ENCODE data around the gene SH3PXD2A. TPM values are rescaled to one million over a fixed set of nuclear protein-coding genes. Genes with fewer than 3 reads are reported as not detected.

Gene SH3PXD2A
- total and polyA plus RNA-seq, 7 experiments from 2014 or later = 0.54 to 20.5 (median 9.9) TPM

- Mint-ChIP-seq H3K27me3 (peaks cover 0 to 7% (median 0%) of the 10 kb centered on the region in 5 donors), H3K9me3 (no peaks in the 10 kb centered on the region), H3K4me1 (peaks cover 8 to 30% (median 23%) of the 10 kb centered on the region in 7 donors), H3K36me3 (no peaks in the 10 kb centered on the region), H3K27ac (no peak overlapping the region), H3K4me3 (no peak overlapping the region)
- ChIA-PET POLR2A (no interaction called here), CTCF (no interaction called here)
- DNase-seq (no peak), ATAC-seq (no peak)
- peaks cover 13% of the 10 kb centered on the region in 2 donors for H3K4me1 ChIP-seq (ENCODE audit: control insufficient read depth in 2 of 2, insufficient read depth in 2 of 2, low read length in 2 of 2)
- no peaks in the 10 kb centered on the region for H3K9me3 ChIP-seq (ENCODE audit: control insufficient read depth in 2 of 3, low read length in 3 of 3)
- intact Hi-C loops (cut with micrococcal nuclease) = loop anchor here in 1 of 2 donors (2.0 kb wide), 1 partner anchor 43 kb away; no protein-coding TSS in a partner anchor
- no peaks in the 10 kb centered on the region for H3K36me3 ChIP-seq (ENCODE audit: control insufficient read depth in 2 of 3, insufficient read depth in 3 of 3, low read length in 3 of 3)
- no peaks in the 10 kb centered on the region for H3K27me3 ChIP-seq (ENCODE audit: control insufficient read depth in 2 of 2, insufficient read depth in 2 of 2, low read length in 2 of 2)
- no peak overlapping the region for H3K27ac ChIP-seq (ENCODE audit: low read depth, low read length)
- no peak overlapping the region for H3K4me3 ChIP-seq (ENCODE audit: low read length)
Observed at GRCh38 chr10:103843854-103844570, 11.4 kb downstream of the SH3PXD2A start.

GRCh38 chr10:103843045-103843444 lies 12.3 kb downstream of the SH3PXD2A start:
- no peak overlapping the region for H3K27ac ChIP-seq (ENCODE audit: low read depth, low read length)
- DNase-seq (no peak), ATAC-seq (no peak)
- H3K27me3 ChIP-seq (ENCODE audit: control insufficient read depth in 2 of 2, insufficient read depth in 2 of 2, low read length in 2 of 2) = no peaks in the 10 kb centered on the region
- Mint-ChIP-seq H3K27me3 (peaks cover 0 to 3% (median 0%) of the 10 kb centered on the region in 5 donors), H3K9me3 (no peaks in the 10 kb centered on the region), H3K4me1 (peaks cover 8 to 25% (median 22%) of the 10 kb centered on the region in 7 donors), H3K4me3 (no peak overlapping the region), H3K36me3 (no peaks in the 10 kb centered on the region), H3K27ac (no peak overlapping the region)
- no peaks in the 10 kb centered on the region for H3K9me3 ChIP-seq (ENCODE audit: control insufficient read depth in 2 of 3, low read length in 3 of 3)
- H3K4me1 ChIP-seq (ENCODE audit: control insufficient read depth in 2 of 2, insufficient read depth in 2 of 2, low read length in 2 of 2) = peaks cover 13% of the 10 kb centered on the region in 2 donors
- no peak overlapping the region for H3K4me3 ChIP-seq (ENCODE audit: low read length)
- ChIA-PET POLR2A (no interaction called here), CTCF (no interaction called here)
- intact Hi-C loops (cut with micrococcal nuclease) = no loop called here
- no peaks in the 10 kb centered on the region for H3K36me3 ChIP-seq (ENCODE audit: control insufficient read depth in 2 of 3, insufficient read depth in 3 of 3, low read length in 3 of 3)

GRCh38 chr10:103842605-103843004 lies 12.8 kb downstream of the SH3PXD2A start:
- intact Hi-C loops (cut with micrococcal nuclease) = no loop called here
- peaks cover 6 to 25% (median 22%) of the 10 kb centered on the region in 7 donors for H3K4me1 Mint-ChIP-seq
- DNase-seq (no peak), ATAC-seq (no peak)
- no peaks in the 10 kb centered on the region for H3K9me3 ChIP-seq (ENCODE audit: control insufficient read depth in 2 of 3, low read length in 3 of 3)
- no peaks in the 10 kb centered on the region for H3K27me3 ChIP-seq (ENCODE audit: control insufficient read depth in 2 of 2, insufficient read depth in 2 of 2, low read length in 2 of 2)
- H3K36me3 Mint-ChIP-seq = no peaks in the 10 kb centered on the region
- no peaks in the 10 kb centered on the region for H3K36me3 ChIP-seq (ENCODE audit: control insufficient read depth in 2 of 3, insufficient read depth in 3 of 3, low read length in 3 of 3)
- H3K4me3 ChIP-seq (ENCODE audit: low read length) = no peak overlapping the region
- POLR2A ChIA-PET = interaction anchor here (0.6 kb wide), 1 partner anchor 414 kb away, joined by 3 read pairs; no protein-coding TSS in a partner anchor
- H3K27me3 Mint-ChIP-seq = peaks cover 0 to 3% (median 0%) of the 10 kb centered on the region in 5 donors
- no peak overlapping the region for H3K27ac Mint-ChIP-seq
- no peak overlapping the region for H3K4me3 Mint-ChIP-seq
- H3K27ac ChIP-seq (ENCODE audit: low read depth, low read length) = no peak overlapping the region
- H3K4me1 ChIP-seq (ENCODE audit: control insufficient read depth in 2 of 2, insufficient read depth in 2 of 2, low read length in 2 of 2) = peaks cover 13% of the 10 kb centered on the region in 2 donors
- CTCF ChIA-PET = no interaction called here
- no peaks in the 10 kb centered on the region for H3K9me3 Mint-ChIP-seq

- Mint-ChIP-seq H3K36me3 (no peaks in the 10 kb centered on the region), H3K4me3 (peak overlapping the region in 1 of 10 donors; percentile 22), H3K27ac (no peak overlapping the region), H3K27me3 (peaks cover 0 to 3% (median 0%) of the 10 kb centered on the region in 5 donors), H3K9me3 (no peaks in the 10 kb centered on the region), H3K4me1 (peaks cover 6 to 18% (median 17%) of the 10 kb centered on the region in 7 donors)
- intact Hi-C loops (cut with micrococcal nuclease) = no loop called here
- POLR2A ChIA-PET = no interaction called here
- no peaks in the 10 kb centered on the region for H3K36me3 ChIP-seq (ENCODE audit: control insufficient read depth in 2 of 3, insufficient read depth in 3 of 3, low read length in 3 of 3)
- no peaks in the 10 kb centered on the region for H3K9me3 ChIP-seq (ENCODE audit: control insufficient read depth in 2 of 3, low read length in 3 of 3)
- H3K4me3 ChIP-seq (ENCODE audit: low read length) = no peak overlapping the region
- CTCF ChIA-PET = no interaction called here
- no peaks in the 10 kb centered on the region for H3K27me3 ChIP-seq (ENCODE audit: control insufficient read depth in 2 of 2, insufficient read depth in 2 of 2, low read length in 2 of 2)
- ATAC-seq = no peak
- no peak for DNase-seq
- H3K27ac ChIP-seq (ENCODE audit: low read depth, low read length) = no peak overlapping the region
- H3K4me1 ChIP-seq (ENCODE audit: control insufficient read depth in 2 of 2, insufficient read depth in 2 of 2, low read length in 2 of 2) = peaks cover 10 to 11% of the 10 kb centered on the region in 2 donors
Observed at GRCh38 chr10:103841519-103841918, 13.9 kb downstream of the SH3PXD2A start.

- Histone ChIP-seq H3K27ac (ENCODE audit: low read depth, low read length) (no peak overlapping the region), H3K4me1 (ENCODE audit: control insufficient read depth in 2 of 2, insufficient read depth in 2 of 2, low read length in 2 of 2) (peaks cover 2% of the 10 kb centered on the region in 2 donors), H3K9me3 (ENCODE audit: control insufficient read depth in 2 of 3, low read length in 3 of 3) (no peaks in the 10 kb centered on the region), H3K27me3 (ENCODE audit: control insufficient read depth in 2 of 2, insufficient read depth in 2 of 2, low read length in 2 of 2) (no peaks in the 10 kb centered on the region), H3K36me3 (ENCODE audit: control insufficient read depth in 2 of 3, insufficient read depth in 3 of 3, low read length in 3 of 3) (no peaks in the 10 kb centered on the region), H3K4me3 (ENCODE audit: low read length) (no peak overlapping the region)
- peaks cover 0 to 3% (median 0%) of the 10 kb centered on the region in 5 donors for H3K27me3 Mint-ChIP-seq
- H3K4me1 Mint-ChIP-seq = peaks cover 3 to 10% (median 9%) of the 10 kb centered on the region in 7 donors
- ATAC-seq (no peak), DNase-seq (no peak)
- H3K27ac Mint-ChIP-seq = no peak overlapping the region
- POLR2A ChIA-PET = no interaction called here
- CTCF ChIA-PET = no interaction called here
- H3K9me3 Mint-ChIP-seq = no peaks in the 10 kb centered on the region
- H3K4me3 Mint-ChIP-seq = no peak overlapping the region
- intact Hi-C loops (cut with micrococcal nuclease) = no loop called here
- no peaks in the 10 kb centered on the region for H3K36me3 Mint-ChIP-seq
Observed at GRCh38 chr10:103840740-103841070, 14.7 kb downstream of the SH3PXD2A start.

GRCh38 chr10:103839872-103840739 lies 15.3 kb downstream of the SH3PXD2A start:
- no peak overlapping the region for H3K27ac Mint-ChIP-seq
- H3K4me1 Mint-ChIP-seq = peaks cover 0 to 5% (median 4%) of the 10 kb centered on the region in 7 donors
- H3K4me3 Mint-ChIP-seq = no peak overlapping the region
- Histone ChIP-seq H3K27me3 (ENCODE audit: control insufficient read depth in 2 of 2, insufficient read depth in 2 of 2, low read length in 2 of 2) (no peaks in the 10 kb centered on the region), H3K9me3 (ENCODE audit: control insufficient read depth in 2 of 3, low read length in 3 of 3) (no peaks in the 10 kb centered on the region), H3K27ac (ENCODE audit: low read depth, low read length) (no peak overlapping the region), H3K4me1 (ENCODE audit: control insufficient read depth in 2 of 2, insufficient read depth in 2 of 2, low read length in 2 of 2) (no peaks in the 10 kb centered on the region), H3K4me3 (ENCODE audit: low read length) (no peak overlapping the region), H3K36me3 (ENCODE audit: control insufficient read depth in 2 of 3, insufficient read depth in 3 of 3, low read length in 3 of 3) (no peaks in the 10 kb centered on the region)
- ATAC-seq (no peak), DNase-seq (no peak)
- POLR2A ChIA-PET = no interaction called here
- peaks cover 0 to 3% (median 0%) of the 10 kb centered on the region in 5 donors for H3K27me3 Mint-ChIP-seq
- CTCF ChIA-PET = interaction anchor here (1.1 kb wide), 1 partner anchor 128 kb away, joined by 3 read pairs; no protein-coding TSS in a partner anchor
- H3K9me3 Mint-ChIP-seq = no peaks in the 10 kb centered on the region
- no peaks in the 10 kb centered on the region for H3K36me3 Mint-ChIP-seq
- intact Hi-C loops (cut with micrococcal nuclease) = no loop called here
